CD4-positive, alpha-beta T cell treated with Interleukin-12 subunit alpha and Interleukin-12 subunit beta, for 1 hour (primary cell): Measurements from ENCODE around the gene ATF3.
"Not testable (repeated sequence)": the region's sequence is repeated elsewhere in the genome, so short reads cannot be mapped to it uniquely, and the experiment has no call there.

Experiments
- DNase-seq: peaks from one replicate; pipeline ENCODE4 v3.0.0-alpha.2; 2020

The ATF3 gene

DNA sequence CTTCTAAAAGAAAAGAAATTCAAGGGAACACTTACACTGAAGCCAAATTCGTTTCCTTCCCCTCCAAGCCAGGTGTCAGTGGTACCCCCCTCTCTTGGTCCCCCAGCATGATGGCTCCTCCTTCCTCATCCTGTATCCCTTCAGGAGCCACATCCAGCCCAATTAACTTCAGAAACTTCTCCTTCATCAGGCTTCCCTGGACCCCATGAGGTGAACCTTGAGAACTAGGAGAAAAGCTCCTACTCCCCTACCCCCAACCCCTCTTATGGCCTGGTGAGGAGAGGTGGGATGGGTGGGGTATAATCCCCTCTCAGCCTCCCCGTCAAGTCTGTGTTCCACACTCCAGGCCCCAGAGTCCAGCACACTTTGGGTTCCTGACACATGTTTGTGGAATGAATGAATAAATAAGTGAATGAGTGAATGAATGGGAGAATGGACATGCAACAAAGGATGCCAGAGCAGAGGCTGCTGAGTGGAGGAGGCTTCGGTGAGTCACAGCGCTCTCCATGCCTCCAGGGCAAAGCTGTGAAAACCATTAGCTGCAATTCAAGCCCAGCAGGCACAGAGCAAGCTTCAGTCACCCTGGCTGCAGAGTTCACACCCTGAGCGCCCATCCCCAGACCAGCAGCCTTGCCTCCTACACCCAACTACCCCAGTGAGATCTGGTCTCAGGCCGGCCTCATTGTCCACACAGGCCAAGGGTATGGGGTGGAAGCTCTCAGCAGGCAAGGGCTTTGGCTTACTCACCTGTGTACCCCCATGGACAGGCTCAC is 47.3 kb downstream of the ATF3 start:
- DNase-seq: no peak

DNA sequence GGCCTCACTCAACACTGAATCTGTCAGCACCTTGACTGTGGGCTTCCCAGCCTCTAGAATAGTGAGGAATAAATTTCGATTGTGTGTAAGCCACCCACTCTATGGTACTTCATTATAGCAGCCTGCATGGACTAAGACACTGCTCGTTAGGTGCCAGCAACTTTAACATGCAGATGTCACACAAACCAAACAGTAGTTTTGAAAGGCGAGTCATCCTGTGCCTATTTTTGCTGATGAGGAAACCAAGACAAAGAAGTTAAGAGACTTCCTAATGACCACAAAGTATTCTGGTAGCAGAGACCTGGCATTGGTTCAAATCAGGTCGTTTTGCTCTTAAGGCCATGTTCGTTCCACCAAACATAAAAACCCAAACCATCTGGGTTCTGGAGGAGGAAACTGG is 48.2 kb downstream of the ATF3 start:
- DNase-seq: no peak

GRCh38 chr1:212658250-212658649 is 49.7 kb downstream of the ATF3 start:
- not testable (repeated sequence) for DNase-seq

GRCh38 chr1:212664409-212665199 is 56.0 kb downstream of the ATF3 start:
- DNase-seq: no peak

GRCh38 chr1:212665241-212666115 is 56.9 kb downstream of the ATF3 start:
- DNase-seq: peak; percentile 76

GRCh38 chr1:212666116-212666775 is 57.7 kb downstream of the ATF3 start:
- no peak for DNase-seq

- DNase-seq: peak; percentile 16
Measured at GRCh38 chr1:212667223-212668139, 58.9 kb downstream of the ATF3 start.

DNA sequence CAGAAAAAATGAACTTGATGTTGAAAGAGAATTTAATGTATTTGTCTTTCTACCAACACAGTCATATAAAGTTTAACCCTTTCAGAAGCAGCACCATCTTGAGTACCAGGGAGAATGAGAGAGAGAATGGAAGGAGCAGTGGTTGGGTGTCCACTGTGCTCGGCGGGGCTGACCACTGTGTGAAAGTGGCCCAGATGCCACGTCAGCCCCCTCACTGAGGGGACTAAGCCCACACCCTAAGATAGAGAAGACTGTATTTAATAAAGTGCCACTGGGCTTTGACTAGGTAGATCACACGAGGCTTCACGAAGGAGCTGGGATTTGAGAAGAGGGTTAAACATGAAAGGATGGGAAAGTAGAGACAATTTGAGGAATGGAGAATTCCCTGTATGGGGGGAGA is 59.9 kb downstream of the ATF3 start:
- no peak for DNase-seq

DNA sequence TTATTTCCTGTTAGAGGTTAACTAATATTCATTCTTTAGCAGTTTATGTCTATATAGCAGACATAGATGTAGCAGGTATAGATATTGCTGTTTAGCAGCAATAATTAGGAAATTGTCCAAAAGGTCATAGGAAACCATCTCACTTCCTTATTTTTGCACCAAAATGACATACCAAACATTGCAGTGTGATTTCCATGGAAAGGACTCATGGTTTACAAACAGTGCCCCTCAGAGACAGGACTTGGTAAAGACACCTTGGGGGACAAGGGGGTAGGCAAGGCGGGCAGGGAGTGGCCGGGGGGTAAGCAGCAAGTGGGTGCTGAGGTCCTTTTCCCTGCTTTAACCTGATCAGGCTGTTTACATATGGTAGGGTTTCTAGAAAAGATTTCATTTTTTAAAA is 60.5 kb downstream of the ATF3 start:
- DNase-seq: no peak

DNA sequence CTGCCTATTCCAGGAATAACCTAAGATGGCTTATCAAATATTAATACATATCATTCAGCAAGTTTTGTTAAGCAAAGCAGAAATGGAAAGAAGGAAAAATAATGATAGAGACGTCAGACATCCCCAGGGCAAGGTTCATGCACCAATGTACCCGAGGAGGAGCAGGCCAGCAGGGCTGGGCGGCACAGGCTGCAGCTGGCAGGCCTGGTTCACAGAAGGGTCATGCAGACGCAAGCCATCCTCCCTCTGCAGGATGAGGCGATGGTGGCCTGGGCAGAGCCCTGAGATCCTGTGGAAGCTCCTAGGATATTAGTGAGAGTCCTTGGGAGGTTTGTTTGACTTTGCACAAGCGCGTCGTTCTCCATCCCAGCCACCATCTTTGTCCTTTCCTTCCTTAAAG is 61.0 kb downstream of the ATF3 start:
- no peak for DNase-seq

DNA sequence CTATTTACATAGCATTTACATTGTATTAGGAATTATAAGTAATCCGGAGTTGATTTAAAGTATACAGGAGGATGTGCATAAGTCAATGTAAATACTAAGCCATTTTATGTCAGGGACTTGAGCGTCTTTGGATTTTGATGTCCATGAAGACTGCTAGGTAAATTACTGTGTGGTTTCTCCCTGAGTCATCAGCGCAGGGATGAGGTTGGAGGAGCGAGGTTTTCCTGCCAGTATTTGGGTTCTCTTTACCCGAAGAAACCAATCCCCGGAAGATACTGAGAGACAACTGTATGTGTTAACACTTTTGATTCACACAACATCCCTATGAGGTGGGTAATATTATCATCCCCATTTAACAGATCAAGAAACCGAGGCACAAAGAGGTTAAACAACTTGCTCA is 61.7 kb downstream of the ATF3 start:
- DNase-seq: no peak
